SU-DHL-6 (cell line): ENCODE measurements around the gene ARCN1.

Experiments
- EZH2phosphoT487 ChIP-seq: fragments of 200-600 bp; sonication (generic), shearing (Covaris generic); conservative IDR thresholded peaks from 2 replicates; pipeline ENCODE4 v1.6.1; 2018; ENCODE audit warnings: mild to moderate bottlenecking, antibody characterized with exemption, low read length, moderate library complexity, mixed read lengths
- TF ChIP-seq, protein P1 (sequence below): fragments of 200-600 bp; sonication (generic); IDR thresholded peaks from one replicate; pipeline ENCODE4 v1.5.1; 2017; ENCODE audit warnings: antibody characterized with exemption, mild to moderate bottlenecking, low read length, moderate library complexity; ENCODE audit not compliant: insufficient read depth, poor library complexity, severe bottlenecking

DNA sequence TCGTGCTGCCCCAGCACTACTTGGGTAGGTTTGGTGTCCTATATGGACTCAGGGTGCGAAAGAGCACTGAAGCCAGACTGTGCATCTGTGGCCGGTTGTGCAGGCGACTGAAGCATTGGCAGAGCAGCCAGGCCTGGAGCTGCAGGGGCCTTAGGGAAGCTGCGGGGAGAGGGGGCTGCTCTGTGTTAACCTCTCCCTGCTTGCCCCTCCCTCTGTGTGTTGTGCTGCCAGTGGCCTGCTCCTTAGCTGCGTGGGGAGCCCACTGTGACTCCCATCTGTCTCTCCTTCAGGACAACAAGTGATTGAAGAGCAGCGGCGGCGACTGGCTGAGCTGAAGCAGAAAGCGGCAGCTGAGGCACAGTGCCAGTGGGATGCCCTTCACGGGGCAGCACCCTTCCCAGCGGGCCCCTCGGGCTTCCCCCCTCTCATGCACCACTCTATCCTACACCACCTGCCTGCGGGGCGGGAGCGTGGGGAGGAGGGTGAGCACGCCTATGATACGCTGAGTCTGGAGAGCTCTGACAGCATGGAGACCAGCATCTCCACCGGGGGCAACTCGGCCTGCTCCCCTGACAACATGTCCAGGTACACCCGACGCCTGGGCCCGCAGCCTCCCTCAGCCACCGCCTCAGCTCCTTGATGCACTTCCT lies 73.0 kb downstream of the ARCN1 start:
- TF ChIP-seq, protein P1, sequence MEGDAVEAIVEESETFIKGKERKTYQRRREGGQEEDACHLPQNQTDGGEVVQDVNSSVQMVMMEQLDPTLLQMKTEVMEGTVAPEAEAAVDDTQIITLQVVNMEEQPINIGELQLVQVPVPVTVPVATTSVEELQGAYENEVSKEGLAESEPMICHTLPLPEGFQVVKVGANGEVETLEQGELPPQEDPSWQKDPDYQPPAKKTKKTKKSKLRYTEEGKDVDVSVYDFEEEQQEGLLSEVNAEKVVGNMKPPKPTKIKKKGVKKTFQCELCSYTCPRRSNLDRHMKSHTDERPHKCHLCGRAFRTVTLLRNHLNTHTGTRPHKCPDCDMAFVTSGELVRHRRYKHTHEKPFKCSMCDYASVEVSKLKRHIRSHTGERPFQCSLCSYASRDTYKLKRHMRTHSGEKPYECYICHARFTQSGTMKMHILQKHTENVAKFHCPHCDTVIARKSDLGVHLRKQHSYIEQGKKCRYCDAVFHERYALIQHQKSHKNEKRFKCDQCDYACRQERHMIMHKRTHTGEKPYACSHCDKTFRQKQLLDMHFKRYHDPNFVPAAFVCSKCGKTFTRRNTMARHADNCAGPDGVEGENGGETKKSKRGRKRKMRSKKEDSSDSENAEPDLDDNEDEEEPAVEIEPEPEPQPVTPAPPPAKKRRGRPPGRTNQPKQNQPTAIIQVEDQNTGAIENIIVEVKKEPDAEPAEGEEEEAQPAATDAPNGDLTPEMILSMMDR = no peak
- no peak for TF ChIP-seq EZH2phosphoT487
